Measurements from ENCODE around the gene C6orf47.

GRCh38 chr6:31706599-31706998 lies 46.0 kb upstream of the C6orf47 start, which contains the start of gene LY6G6F:
- TF ChIP-seq EZH2 (IDR thresholded peaks at IDR 0.05; ENCODE audit: insufficient read depth, poor library complexity, severe bottlenecking), result no peak
- no peak for TF ChIP-seq EZH2phosphoT487 (IDR thresholded peaks at IDR 0.05; ENCODE audit: insufficient read depth, low read depth)

Measured in GM23248 (cell line).